GM12864 (cell line): ENCODE data around the gene C2orf68.
A peak's percentile ranks its signal among the peaks of the same experiment; 100 is the strongest.
"Not testable (repeated sequence)": the region's sequence is repeated elsewhere in the genome, so short reads cannot be mapped to it uniquely, and the experiment has no call there.

ENCODE experiments used
- DNase-seq: peaks from one replicate; pipeline ENCODE4 v3.0.0-alpha.2; 2011; ENCODE audit warnings: low read depth
- H3K4me3 ChIP-seq: 2 replicates; pipeline ENCODE4 v1.5.1; 2011; ENCODE audit warnings: mild to moderate bottlenecking, low read depth, low read length, control low read depth
- CTCF ChIP-seq: IDR thresholded peaks from 2 replicates; pipeline ENCODE4 v1.5.1; 2011; ENCODE audit warnings: low read depth, mild to moderate bottlenecking, moderate library complexity, low read length, control low read depth, inconsistent platforms; ENCODE audit errors: missing control alignments

The C2orf68 gene

GRCh38 chr2:85631316-85631715, 19.4 kb upstream of the C2orf68 start:
- H3K4me3 ChIP-seq, result no peak overlapping the region
- no peak for TF ChIP-seq CTCF
- no peak for DNase-seq

DNA sequence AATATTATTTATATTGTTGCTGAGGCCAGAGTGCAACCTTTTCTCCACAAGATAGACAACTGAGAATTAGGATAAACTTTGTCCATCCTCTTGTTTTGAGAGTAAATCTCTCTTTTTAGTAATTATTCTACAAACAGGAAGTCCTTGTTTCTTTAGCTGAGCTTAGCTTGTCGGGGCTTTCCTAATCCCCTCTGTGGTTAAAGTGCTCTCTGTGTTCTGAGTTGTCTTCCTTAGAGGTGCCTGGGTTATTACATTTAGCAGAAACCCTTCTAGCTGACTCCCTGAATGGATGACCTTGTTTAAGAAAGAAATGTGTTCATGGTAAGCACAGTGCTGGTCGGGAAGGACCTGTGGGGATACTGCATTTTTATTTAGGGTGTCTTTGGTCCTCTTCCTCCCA, 16.8 kb upstream of the C2orf68 start:
- TF ChIP-seq CTCF, result no peak
- DNase-seq, result no peak
- H3K4me3 ChIP-seq, result no peak overlapping the region

DNA sequence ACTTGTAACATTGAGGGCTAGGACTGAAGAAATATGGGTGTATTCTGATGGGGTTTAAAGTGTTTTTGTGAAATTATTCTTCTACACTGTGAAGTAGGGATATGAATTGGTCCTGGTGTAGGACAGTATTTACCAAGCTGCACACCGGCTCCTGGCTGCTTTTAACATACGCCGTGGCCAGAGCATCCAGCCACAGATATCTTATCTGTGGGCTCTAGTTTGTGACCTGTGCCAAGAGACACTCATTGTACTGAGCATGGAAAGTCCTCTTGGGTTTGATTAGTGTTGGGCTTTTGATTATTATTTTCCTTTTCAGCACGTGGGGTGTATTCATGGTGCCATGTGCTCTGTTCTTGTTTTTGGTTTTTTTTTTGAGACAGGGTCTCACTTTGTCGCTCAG, 12.1 kb upstream of the C2orf68 start:
- no peak for TF ChIP-seq CTCF

GRCh38 chr2:85621338-85621737, 9.5 kb upstream of the C2orf68 start:
- H3K4me3 ChIP-seq, result no peak overlapping the region
- no peak for TF ChIP-seq CTCF
- DNase-seq, result no peak

More for the DNA sequence above, 12.1 kb upstream of the C2orf68 start:
- H3K4me3 ChIP-seq, result no peak overlapping the region
- no peak for DNase-seq

GRCh38 chr2:85619617-85620016, 7.8 kb upstream of the C2orf68 start:
- DNase-seq, result no peak
- TF ChIP-seq CTCF, result no peak
- H3K4me3 ChIP-seq, result no peak overlapping the region

- peak overlapping the region; percentile 89; the same call in 1 of the 2 replicates for H3K4me3 ChIP-seq
- DNase-seq, result not testable (repeated sequence)
Observed at GRCh38 chr2:85617723-85618122, 5.9 kb upstream of the C2orf68 start.

GRCh38 chr2:85615413-85615728, 3.5 kb upstream of the C2orf68 start:
- H3K4me3 ChIP-seq, result no peak overlapping the region; the same call in 1 of the 2 replicates
- DNase-seq, result no peak
- no peak for TF ChIP-seq CTCF

DNA sequence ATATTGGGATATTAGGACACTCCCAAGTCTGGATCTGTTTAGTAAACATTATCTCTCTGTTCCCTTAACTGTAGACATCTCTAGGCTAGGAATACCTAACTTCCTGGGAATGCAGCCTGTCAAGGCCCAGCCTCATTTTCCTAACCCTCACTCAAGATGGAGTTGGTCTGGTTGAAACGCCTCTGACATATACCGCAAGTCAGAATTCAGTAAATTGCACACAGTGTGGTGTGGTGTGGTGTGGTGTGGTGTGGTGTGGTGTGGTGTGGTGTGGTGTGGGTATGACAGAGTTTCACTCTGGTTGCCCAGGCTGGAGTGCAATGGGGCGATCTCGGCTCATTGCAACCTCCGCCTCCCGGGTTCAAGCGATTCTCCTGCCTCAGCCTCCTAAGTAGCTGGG, 2.9 kb upstream of the C2orf68 start:
- not testable (repeated sequence) for H3K4me3 ChIP-seq, DNase-seq
